ENCODE results near the gene FOXL2. TPM values are rescaled to one million over a fixed set of nuclear protein-coding genes. Genes with fewer than 3 reads are reported as not detected.

Gene FOXL2
- total and polyA plus RNA-seq, 2 of the 13 experiments (the other 11 are each of a cell fraction or from before 2014, with no cell fraction given), result not detected

GRCh38 chr3:138915503-138916498, 31.1 kb downstream of the FOXL2 start (continued):
- no peak for TF ChIP-seq DR1 (CRISPR knock-in tag; IDR thresholded peaks at IDR 0.05)
- no peak for TF ChIP-seq ZNF12 (CRISPR knock-in tag; IDR thresholded peaks at IDR 0.05)
- peak; percentile 18; the same call in 1 of the 2 replicates for TF ChIP-seq ZNF414 (CRISPR knock-in tag; IDR thresholded peaks at IDR 0.05)
- TF ChIP-seq ZNF280B (CRISPR knock-in tag; IDR thresholded peaks at IDR 0.05; ENCODE audit: borderline replicate concordance), result peak; percentile 70
- TF ChIP-seq ZNF280D (CRISPR knock-in tag; IDR thresholded peaks at IDR 0.05), result 0 out of 2 replicates have a peak, but pooled peaks have one; percentile 76
- 0 out of 2 replicates have a peak, but pooled peaks have one; percentile 57 for TF ChIP-seq HNRNPL (IDR thresholded peaks at IDR 0.05; ENCODE audit: low read depth, low read length)
- no peak for TF ChIP-seq CENPBD1 (CRISPR knock-in tag; IDR thresholded peaks at IDR 0.05; ENCODE audit: borderline replicate concordance, low read depth)
- TF ChIP-seq ZNF552 (CRISPR knock-in tag; IDR thresholded peaks at IDR 0.05; ENCODE audit: borderline replicate concordance), result no peak
- no peak for TF ChIP-seq HMG20A (CRISPR knock-in tag; IDR thresholded peaks at IDR 0.05; ENCODE audit: borderline replicate concordance)
- TF ChIP-seq ZNF547 (CRISPR knock-in tag; IDR thresholded peaks at IDR 0.05), result 0 out of 2 replicates have a peak, but pooled peaks have one; percentile 35
- no peak for TF ChIP-seq CHD2 (IDR thresholded peaks at IDR 0.05; ENCODE audit: low read depth, low read length)
- TF ChIP-seq MAFG (CRISPR knock-in tag; IDR thresholded peaks at IDR 0.05), result 0 out of 2 replicates have a peak, but pooled peaks have one; percentile 43
- no peak for TF ChIP-seq BRCA1 (CRISPR knock-in tag; IDR thresholded peaks at IDR 0.05)
- no peak for TF ChIP-seq CENPX (CRISPR knock-in tag; IDR thresholded peaks at IDR 0.05)
- peak; percentile 62 for TF ChIP-seq ZFP91 (CRISPR knock-in tag; IDR thresholded peaks at IDR 0.05; ENCODE audit: borderline replicate concordance)
- no peak for TF ChIP-seq ZSCAN9 (CRISPR knock-in tag; IDR thresholded peaks at IDR 0.05; ENCODE audit: borderline replicate concordance)
- no peak for TF ChIP-seq ZBTB20 (CRISPR knock-in tag; IDR thresholded peaks at IDR 0.05; ENCODE audit: borderline replicate concordance, low read depth)
- no peak for TF ChIP-seq SMAD9 (CRISPR knock-in tag; IDR thresholded peaks at IDR 0.05)
- no peak for TF ChIP-seq EHMT2 (IDR thresholded peaks at IDR 0.05; ENCODE audit: borderline replicate concordance, low read depth, low read length)
- TF ChIP-seq ZNF331 (CRISPR knock-in tag; IDR thresholded peaks at IDR 0.05), result no peak
- no peak for TF ChIP-seq SSRP1 (CRISPR knock-in tag; IDR thresholded peaks at IDR 0.05)
- no peak for TF ChIP-seq ZSCAN22 (CRISPR knock-in tag; IDR thresholded peaks at IDR 0.05)
